Endothelial cell of umbilical vein (primary cell): Measurements from ENCODE around the gene EXOC3L1. TPM values are rescaled to one million over a fixed set of nuclear protein-coding genes. Genes with fewer than 3 reads are reported as not detected.
A peak's percentile ranks its signal among the peaks of the same experiment; 100 is the strongest.

ENCODE experiments used
- BruUV-seq: library from RNA; stranded (reverse); fragments of 400-500 nt; replicated peaks from 2 replicates; lab custom pipeline; 2021; lab: Mats Ljungman, UMichigan
- CTCF ChIA-PET: fragments of 300-600, 350-600 bp; sonication (Branson Sonifier 250); formaldehyde crosslinking; loops from one replicate; lab custom pipeline; 2021; ENCODE audit warnings: antibody characterized with exemption, inconsistent platforms; lab: Charles Lee
- POLR2A ChIA-PET: fragments of 300-600, 350-600 bp; sonication (Branson Sonifier 250); formaldehyde crosslinking; loops from one replicate; lab custom pipeline; 2021; ENCODE audit warnings: antibody characterized with exemption, inconsistent platforms; lab: Charles Lee
- DNase-seq: peaks from one replicate; pipeline ENCODE4 v3.0.0-alpha.2; 2011; ENCODE audit warnings: low read depth, low spot score
- FAIRE-seq: peaks from 2 replicates; lab custom pipeline; 2011; peaks lifted over from hg19 to GRCh38; lab: Jason Lieb, UNC
- H2AFZ ChIP-seq: 2 replicates; pipeline ENCODE4 v1.6.0; 2012; ENCODE audit warnings: low read depth, low read length, control low read depth, inconsistent platforms
- H3K27ac ChIP-seq: 2 replicates; pipeline ENCODE4 v1.5.1; 2011; ENCODE audit warnings: low read depth, mild to moderate bottlenecking, control low read depth, low read length, moderate library complexity; ENCODE audit not compliant: insufficient read depth
- H3K27me3 ChIP-seq, 2 experiments: 2 replicates each; pipeline versions ENCODE4 v1.6.0 to v1.6.1; 2011; ENCODE audit warnings: low read length in 2 of 2, mixed read lengths in 1 of 2; ENCODE audit not compliant: control insufficient read depth in 2 of 2, insufficient read depth in 2 of 2
- H3K36me3 ChIP-seq, 2 experiments: 2 replicates in 1 of 2; 3 replicates in 1 of 2; pipeline ENCODE4 v1.5.1; 2011; ENCODE audit warnings: low read length in 2 of 2, mild to moderate bottlenecking in 1 of 2, moderate library complexity in 1 of 2; ENCODE audit not compliant: control insufficient read depth in 2 of 2, insufficient read depth in 2 of 2; ENCODE audit errors: extremely low read depth in 1 of 2
- H3K4me1 ChIP-seq: 3 replicates; pipeline ENCODE4 v1.5.1; 2011; ENCODE audit warnings: mild to moderate bottlenecking, low read length; ENCODE audit not compliant: control insufficient read depth, insufficient read depth; ENCODE audit errors: extremely low read depth
- H3K4me2 ChIP-seq: 2 replicates; pipeline ENCODE4 v1.6.1; 2011; ENCODE audit warnings: low read length, control low read depth, mixed read lengths; ENCODE audit not compliant: insufficient read depth
- H3K4me3 ChIP-seq, 3 experiments: fragments of 200-600 bp in 1 of 3; sonication (generic), shearing (Covaris generic) in 1 of 3; replicated peaks in 1 of 3; 2 replicates each; pipeline ENCODE4 v1.5.1; 2011 to 2016; ENCODE audit warnings: control low read depth in 3 of 3, low read length in 3 of 3, mild to moderate bottlenecking in 2 of 3, inconsistent platforms in 1 of 3, low read depth in 1 of 3, moderate library complexity in 1 of 3; ENCODE audit not compliant: insufficient read depth in 1 of 3
- H3K79me2 ChIP-seq: 2 replicates; pipeline ENCODE4 v1.6.0; 2012; ENCODE audit warnings: low read length, inconsistent platforms; ENCODE audit not compliant: control insufficient read depth, insufficient read depth
- H3K9ac ChIP-seq: replicated peaks from 2 replicates; pipeline ENCODE3; 2011; ENCODE audit warnings: low read length, control low read depth; ENCODE audit not compliant: insufficient read depth; ENCODE audit errors: extremely low read depth
- H3K9me1 ChIP-seq: replicated peaks from 3 replicates; pipeline ENCODE4 v1.6.0; 2011; ENCODE audit warnings: mild to moderate bottlenecking, low read length; ENCODE audit not compliant: control insufficient read depth, insufficient read depth; ENCODE audit errors: extremely low read depth
- H3K9me3 ChIP-seq: replicated peaks from 2 replicates; pipeline ENCODE4 v1.5.1; 2012; ENCODE audit warnings: low read length, inconsistent platforms; ENCODE audit not compliant: control insufficient read depth, insufficient read depth
- H4K20me1 ChIP-seq: replicated peaks from 2 replicates; pipeline ENCODE3; 2011; ENCODE audit warnings: mild to moderate bottlenecking, low read length; ENCODE audit not compliant: control insufficient read depth, insufficient read depth; ENCODE audit errors: extremely low read depth
- JUN ChIP-seq: IDR thresholded peaks from 2 replicates; pipeline ENCODE4 v1.6.1; 2011; ENCODE audit warnings: borderline replicate concordance, low read depth; ENCODE audit not compliant: insufficient read length, insufficient read depth
- MYC ChIP-seq: IDR thresholded peaks from one replicate; pipeline ENCODE4 v1.6.1; 2011; ENCODE audit warnings: mild to moderate bottlenecking, low read depth, low read length
- POLR2AphosphoS5 ChIP-seq: IDR thresholded peaks from 2 replicates; pipeline ENCODE4 v1.6.1; 2012; ENCODE audit warnings: low read depth, mild to moderate bottlenecking, control low read depth, low read length, moderate library complexity; ENCODE audit not compliant: insufficient read depth
- dilution Hi-C: fragments of 300-500 bp; cut with MboI; formaldehyde crosslinking; loops from one replicate; pipeline ENCODE4 v1.15.0; 2019; ENCODE audit warnings: low sequenced_read_pairs; ENCODE audit not compliant: extremely low pct_ligation_motif_present
- intact Hi-C: fragments of 100-400 bp; cut with micrococcal nuclease; formaldehyde crosslinking; loops from one replicate; pipeline ENCODE4 v1.10.0; 2022
- polyA plus RNA-seq, 4 experiments: library from polyadenylated mRNA; depleted of rRNA in 3 of 4; stranded (reverse) in 3 of 4; unstranded in 1 of 4; fragments of >200 nt; gene quantifications; 2 replicates each; pipeline versions ENCODE4 v1.2.1 to v1.2.3, GENCODE V29; 2011 to 2012; ENCODE audit warnings: missing spikeins in 1 of 4
- total RNA-seq: library from RNA; stranded (reverse); gene quantifications from 2 replicates; pipeline ENCODE4 v1.2.3, GENCODE V29; 2021
- TF ChIP-seq, protein P1 (sequence below), 2 donors: IDR thresholded peaks; 1 replicate in 1 of 2; 2 replicates in 1 of 2; pipeline ENCODE4 v1.5.1; 2011; ENCODE audit warnings: low read length in 2 of 2, mild to moderate bottlenecking in 2 of 2, moderate library complexity in 2 of 2, control low read depth in 1 of 2, inconsistent platforms in 1 of 2, low read depth in 1 of 2; ENCODE audit not compliant: insufficient read depth in 1 of 2; ENCODE audit errors: extremely low read depth in 1 of 2

Gene EXOC3L1
- total and polyA plus RNA-seq, 2 donors (not counting 3 experiments of a cell fraction or from before 2014, with no cell fraction given) = 10.8 to 11.6 TPM

DNA sequence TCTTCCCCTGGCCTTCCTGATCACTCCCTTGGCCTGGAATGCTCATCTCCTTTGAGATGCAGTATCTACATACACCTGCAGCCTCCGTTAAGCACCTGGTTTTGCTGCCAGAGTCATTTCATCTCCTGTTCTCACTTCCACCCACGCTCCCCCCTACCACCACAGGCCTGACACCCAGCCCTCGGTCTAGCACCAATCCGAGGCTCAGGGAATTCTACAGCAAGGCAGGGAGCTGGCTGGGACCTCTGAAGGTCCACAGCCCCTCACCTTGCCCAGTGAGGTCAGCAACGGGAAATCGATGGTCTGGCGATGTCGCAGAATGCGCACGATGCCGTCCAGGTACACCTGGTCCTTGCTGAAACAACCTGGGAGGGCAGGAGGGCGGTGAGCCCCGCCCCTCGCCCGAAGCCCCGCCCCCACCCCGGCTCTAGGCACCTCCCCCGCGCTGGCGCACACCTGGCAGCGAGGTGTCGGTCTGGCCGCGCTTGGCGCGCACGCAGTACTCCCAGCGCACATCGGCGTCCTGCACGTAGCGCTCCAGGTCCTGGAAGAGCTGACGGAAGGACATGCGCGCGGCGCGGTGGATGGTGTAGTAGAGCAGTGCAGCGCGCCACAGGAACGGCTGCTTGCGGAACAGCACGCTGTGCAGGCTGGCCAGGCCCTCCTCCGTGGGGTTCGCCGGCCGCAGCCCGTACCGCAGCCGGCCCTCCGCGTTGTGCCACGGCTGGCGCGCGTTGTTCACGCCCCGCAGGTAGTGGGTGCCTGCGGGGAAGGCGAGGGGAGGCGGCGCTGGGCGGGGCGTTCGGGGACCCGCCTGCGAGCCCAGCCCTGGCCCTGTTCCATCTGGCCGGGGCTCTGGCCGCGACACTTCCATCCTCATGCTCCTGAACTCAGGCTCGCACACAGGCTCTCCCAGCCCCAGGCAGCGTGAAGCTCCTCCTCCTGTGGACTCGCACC lies 11.9 kb downstream of the EXOC3L1 start:
- no peaks in the 10 kb centered on the region for H3K27me3 ChIP-seq
- POLR2A ChIA-PET = interaction anchor here (0.7 kb wide), 2 partner anchors 26 to 50 kb away, joined by 5 to 9 read pairs; no protein-coding TSS in a partner anchor
- intact Hi-C loops = no loop called here
- no peak overlapping the region for H3K27ac ChIP-seq
- no peak overlapping the region for H3K4me2 ChIP-seq
- H3K4me3 ChIP-seq = peak overlapping the region in 1 of 3 experiments; percentile 21
- dilution Hi-C loops = no loop called here
- no peaks in the 10 kb centered on the region for H3K36me3 ChIP-seq
- H3K9me1 ChIP-seq = no peaks in the 10 kb centered on the region
- peak; percentile 43 for TF ChIP-seq POLR2AphosphoS5
- no peak for TF ChIP-seq JUN
- TF ChIP-seq MYC = no peak
- TF ChIP-seq, protein P1, sequence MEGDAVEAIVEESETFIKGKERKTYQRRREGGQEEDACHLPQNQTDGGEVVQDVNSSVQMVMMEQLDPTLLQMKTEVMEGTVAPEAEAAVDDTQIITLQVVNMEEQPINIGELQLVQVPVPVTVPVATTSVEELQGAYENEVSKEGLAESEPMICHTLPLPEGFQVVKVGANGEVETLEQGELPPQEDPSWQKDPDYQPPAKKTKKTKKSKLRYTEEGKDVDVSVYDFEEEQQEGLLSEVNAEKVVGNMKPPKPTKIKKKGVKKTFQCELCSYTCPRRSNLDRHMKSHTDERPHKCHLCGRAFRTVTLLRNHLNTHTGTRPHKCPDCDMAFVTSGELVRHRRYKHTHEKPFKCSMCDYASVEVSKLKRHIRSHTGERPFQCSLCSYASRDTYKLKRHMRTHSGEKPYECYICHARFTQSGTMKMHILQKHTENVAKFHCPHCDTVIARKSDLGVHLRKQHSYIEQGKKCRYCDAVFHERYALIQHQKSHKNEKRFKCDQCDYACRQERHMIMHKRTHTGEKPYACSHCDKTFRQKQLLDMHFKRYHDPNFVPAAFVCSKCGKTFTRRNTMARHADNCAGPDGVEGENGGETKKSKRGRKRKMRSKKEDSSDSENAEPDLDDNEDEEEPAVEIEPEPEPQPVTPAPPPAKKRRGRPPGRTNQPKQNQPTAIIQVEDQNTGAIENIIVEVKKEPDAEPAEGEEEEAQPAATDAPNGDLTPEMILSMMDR (IDR thresholded peaks at IDR 0.05; ENCODE audit: extremely low read depth in 1 of 2, insufficient read depth in 1 of 2, low read depth in 1 of 2, low read length in 2 of 2) = peak in 1 of 2 donors; percentile 18
- H3K79me2 ChIP-seq = peaks cover 10% of the 10 kb centered on the region
- no TSS peak for BruUV-seq
- no peaks in the 10 kb centered on the region for H3K9me3 ChIP-seq
- DNase-seq = peak; percentile 42
- no peak overlapping the region for H3K9ac ChIP-seq
- CTCF ChIA-PET = interaction anchor here (1.0 to 1.9 kb wide), 6 partner anchors 7 to 220 kb away, joined by 3 to 9 read pairs (median 4); partner anchors contain the start of gene NOL3
- no peak overlapping the region for H2AFZ ChIP-seq
- peak; percentile 42 for FAIRE-seq
- no peaks in the 10 kb centered on the region for H4K20me1 ChIP-seq
- peaks cover 35% of the 10 kb centered on the region for H3K4me1 ChIP-seq
